Type B pancreatic cell (in vitro differentiated cells): ENCODE results near the gene ZFY. TPM values are rescaled to one million over a fixed set of nuclear protein-coding genes. Genes with fewer than 3 reads are reported as not detected.
"Not testable (repeated sequence)": the region's sequence is repeated elsewhere in the genome, so short reads cannot be mapped to it uniquely, and the experiment has no call there.

Source experiments
- DNase-seq: peaks from one replicate; pipeline ENCODE4 v3.0.0; 2021; ENCODE audit warnings: mixed read lengths; ENCODE audit not compliant: unreplicated experiment; ENCODE audit errors: extremely low spot score
- H3K27ac Mint-ChIP-seq: 2 replicates; pipeline ENCODE4 v1.8.0; 2021; ENCODE audit warnings: mild to moderate bottlenecking, mixed read lengths
- H3K27me3 Mint-ChIP-seq: 2 replicates; pipeline ENCODE4 v1.8.0; 2021; ENCODE audit warnings: mixed read lengths
- H3K36me3 Mint-ChIP-seq: 2 replicates; pipeline ENCODE4 v1.8.0; 2021; ENCODE audit warnings: mixed read lengths
- H3K4me1 Mint-ChIP-seq: one replicate; pipeline ENCODE4 v1.8.0; 2021; ENCODE audit warnings: mixed read lengths; ENCODE audit not compliant: unreplicated experiment
- H3K4me3 Mint-ChIP-seq: 2 replicates; pipeline ENCODE4 v1.8.0; 2021; ENCODE audit warnings: mild to moderate bottlenecking, mixed read lengths
- H3K9me3 Mint-ChIP-seq: 2 replicates; pipeline ENCODE4 v1.8.0; 2021; ENCODE audit warnings: mixed read lengths
- total RNA-seq: library from RNA; stranded (reverse); gene quantifications from 2 replicates; pipeline ENCODE4 v1.2.1, GENCODE V29; 2021; ENCODE audit warnings: low replicate concordance
- TF ChIP-seq, protein P1 (sequence below): fragments of 200-600 bp; sonication (generic); conservative IDR thresholded peaks from 2 replicates; pipeline ENCODE4 v1.5.0; 2021; ENCODE audit warnings: antibody characterized with exemption, mild to moderate bottlenecking

The ZFY gene
- total RNA-seq, 1 donor from 2014 or later, result not detected

DNA sequence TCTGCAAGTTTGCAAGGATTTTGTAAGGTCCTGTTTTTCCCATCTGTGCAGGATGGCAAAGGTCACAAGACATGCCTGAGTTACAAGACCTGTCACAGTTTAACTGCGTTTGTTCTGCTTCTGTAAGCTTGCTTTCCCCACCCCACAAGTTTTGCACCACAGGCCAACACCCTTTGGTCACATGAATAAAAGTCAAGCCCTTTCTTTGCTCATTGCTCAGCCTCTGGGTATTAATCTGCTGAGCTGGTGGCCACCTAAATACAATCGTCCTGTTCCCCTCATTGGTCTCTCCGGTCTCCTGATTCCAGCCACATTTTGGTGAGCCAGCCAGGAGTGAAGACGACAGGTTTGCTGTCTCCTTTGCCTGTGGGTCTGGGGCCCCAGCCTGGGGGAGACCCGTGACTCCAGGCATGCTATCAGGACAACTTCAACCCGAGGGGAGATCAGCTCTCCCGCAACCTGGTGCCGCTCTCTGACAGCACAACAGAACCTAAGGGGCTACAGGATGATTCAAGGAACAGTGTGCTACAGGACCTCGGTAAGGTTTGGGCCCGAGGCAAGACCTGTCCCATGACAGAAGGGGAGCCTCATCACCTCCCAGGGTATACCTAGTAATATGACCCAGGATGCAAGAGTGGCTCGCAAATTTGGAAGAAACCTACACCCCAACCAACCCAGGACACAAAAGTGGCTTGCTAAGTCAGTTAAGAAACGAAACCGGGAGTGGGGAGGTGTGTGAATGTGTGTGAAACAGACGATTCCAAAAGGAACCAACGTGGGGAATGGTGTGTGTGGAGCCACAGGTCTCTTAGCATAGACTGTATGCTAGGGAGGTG lies 67.7 kb downstream of the ZFY start:
- Mint-ChIP-seq H3K9me3 (no peaks in the 10 kb centered on the region), H3K36me3 (no peaks in the 10 kb centered on the region), H3K27me3 (no peaks in the 10 kb centered on the region), H3K27ac (no peak overlapping the region), H3K4me3 (no peak overlapping the region), H3K4me1 (no peaks in the 10 kb centered on the region)
- TF ChIP-seq, protein P1, sequence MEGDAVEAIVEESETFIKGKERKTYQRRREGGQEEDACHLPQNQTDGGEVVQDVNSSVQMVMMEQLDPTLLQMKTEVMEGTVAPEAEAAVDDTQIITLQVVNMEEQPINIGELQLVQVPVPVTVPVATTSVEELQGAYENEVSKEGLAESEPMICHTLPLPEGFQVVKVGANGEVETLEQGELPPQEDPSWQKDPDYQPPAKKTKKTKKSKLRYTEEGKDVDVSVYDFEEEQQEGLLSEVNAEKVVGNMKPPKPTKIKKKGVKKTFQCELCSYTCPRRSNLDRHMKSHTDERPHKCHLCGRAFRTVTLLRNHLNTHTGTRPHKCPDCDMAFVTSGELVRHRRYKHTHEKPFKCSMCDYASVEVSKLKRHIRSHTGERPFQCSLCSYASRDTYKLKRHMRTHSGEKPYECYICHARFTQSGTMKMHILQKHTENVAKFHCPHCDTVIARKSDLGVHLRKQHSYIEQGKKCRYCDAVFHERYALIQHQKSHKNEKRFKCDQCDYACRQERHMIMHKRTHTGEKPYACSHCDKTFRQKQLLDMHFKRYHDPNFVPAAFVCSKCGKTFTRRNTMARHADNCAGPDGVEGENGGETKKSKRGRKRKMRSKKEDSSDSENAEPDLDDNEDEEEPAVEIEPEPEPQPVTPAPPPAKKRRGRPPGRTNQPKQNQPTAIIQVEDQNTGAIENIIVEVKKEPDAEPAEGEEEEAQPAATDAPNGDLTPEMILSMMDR, result no peak
- DNase-seq, result no peak

DNA sequence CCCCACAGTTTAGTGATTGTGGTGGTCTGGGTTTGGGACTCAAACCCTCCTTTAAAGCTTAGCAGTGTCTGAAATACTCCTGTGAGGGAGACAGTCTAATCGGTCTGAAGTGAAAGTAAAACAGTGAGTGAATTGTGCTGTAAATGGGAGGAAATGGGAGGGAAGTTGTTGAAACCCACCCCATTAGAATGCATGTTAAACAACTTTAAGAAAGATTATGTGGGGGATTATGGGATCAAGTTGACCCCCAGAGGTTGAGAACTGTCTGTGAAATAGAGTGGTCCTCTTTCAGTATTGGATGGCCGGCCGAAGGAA lies 68.3 kb downstream of the ZFY start:
- Mint-ChIP-seq H3K9me3 (no peaks in the 10 kb centered on the region), H3K36me3 (no peaks in the 10 kb centered on the region), H3K27me3 (no peaks in the 10 kb centered on the region), H3K4me3 (no peak overlapping the region), H3K4me1 (no peaks in the 10 kb centered on the region), H3K27ac (no peak overlapping the region)
- TF ChIP-seq, protein P1, result no peak
- no peak for DNase-seq

DNA sequence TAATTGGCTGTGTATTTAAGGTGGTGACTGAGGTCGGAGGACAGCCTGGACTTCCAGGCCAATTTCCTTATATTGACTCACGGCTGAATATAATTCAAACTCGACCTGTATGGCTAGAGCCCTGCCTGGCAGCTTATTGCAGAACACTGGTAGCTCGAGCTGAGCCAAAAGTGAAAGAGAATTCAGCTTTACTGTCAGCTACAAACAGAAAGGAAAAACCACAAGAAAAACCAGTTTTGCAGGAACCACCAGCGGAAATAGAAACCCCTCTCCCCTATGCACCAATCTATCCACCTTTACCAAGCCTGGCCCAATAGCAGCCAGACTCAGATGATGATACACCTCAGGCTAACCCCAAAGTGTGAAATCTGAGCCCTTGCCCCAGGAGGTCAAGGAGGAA lies 68.7 kb downstream of the ZFY start:
- Mint-ChIP-seq H3K27ac (no peak overlapping the region), H3K4me3 (no peak overlapping the region), H3K27me3 (no peaks in the 10 kb centered on the region)

DNA sequence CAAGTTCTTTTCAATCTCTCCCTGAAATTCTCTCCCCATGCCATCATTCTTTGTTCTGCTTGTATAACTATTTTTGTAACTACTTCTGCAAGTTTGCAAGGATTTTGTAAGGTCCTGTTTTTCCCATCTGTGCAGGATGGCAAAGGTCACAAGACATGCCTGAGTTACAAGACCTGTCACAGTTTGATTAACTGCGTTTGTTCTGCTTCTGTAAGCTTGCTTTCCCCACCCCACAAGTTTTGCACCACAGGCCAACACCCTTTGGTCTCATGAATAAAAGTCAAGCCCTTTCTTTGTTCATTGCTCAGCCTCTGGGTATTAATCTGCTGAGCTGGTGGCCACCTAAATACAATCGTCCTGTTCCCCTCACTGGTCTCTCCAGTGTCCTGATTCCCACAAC lies 70.8 kb downstream of the ZFY start:
- not testable (repeated sequence) for H3K27ac Mint-ChIP-seq, H3K36me3 Mint-ChIP-seq, H3K9me3 Mint-ChIP-seq, DNase-seq, H3K4me3 Mint-ChIP-seq, H3K4me1 Mint-ChIP-seq, H3K27me3 Mint-ChIP-seq

More for the DNA sequence above, 68.7 kb downstream of the ZFY start:
- no peak for DNase-seq
- H3K4me1 Mint-ChIP-seq, result no peaks in the 10 kb centered on the region
- TF ChIP-seq, protein P1, result no peak
- H3K9me3 Mint-ChIP-seq, result no peaks in the 10 kb centered on the region
- H3K36me3 Mint-ChIP-seq, result no peaks in the 10 kb centered on the region

DNA sequence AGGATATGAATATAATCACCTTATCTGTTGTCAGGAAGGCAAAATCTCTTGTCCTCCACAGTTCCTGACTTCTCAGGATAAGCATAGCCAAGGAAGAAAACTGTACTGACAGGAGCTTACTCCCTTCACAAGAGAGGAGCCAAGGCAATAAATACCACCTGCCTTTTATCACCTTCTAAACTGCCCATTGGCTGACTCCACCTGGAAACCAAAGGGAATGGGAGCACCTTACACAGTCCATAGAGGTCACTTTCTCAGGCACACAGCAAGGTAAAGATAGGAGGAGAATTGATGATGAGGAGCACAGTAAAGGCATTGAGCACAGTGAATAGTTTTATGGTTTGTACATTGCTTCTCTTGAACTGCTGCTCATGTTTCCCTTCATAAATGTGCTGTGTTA lies 72.8 kb downstream of the ZFY start:
- Mint-ChIP-seq H3K27me3 (no peaks in the 10 kb centered on the region), H3K4me1 (no peaks in the 10 kb centered on the region)

DNA sequence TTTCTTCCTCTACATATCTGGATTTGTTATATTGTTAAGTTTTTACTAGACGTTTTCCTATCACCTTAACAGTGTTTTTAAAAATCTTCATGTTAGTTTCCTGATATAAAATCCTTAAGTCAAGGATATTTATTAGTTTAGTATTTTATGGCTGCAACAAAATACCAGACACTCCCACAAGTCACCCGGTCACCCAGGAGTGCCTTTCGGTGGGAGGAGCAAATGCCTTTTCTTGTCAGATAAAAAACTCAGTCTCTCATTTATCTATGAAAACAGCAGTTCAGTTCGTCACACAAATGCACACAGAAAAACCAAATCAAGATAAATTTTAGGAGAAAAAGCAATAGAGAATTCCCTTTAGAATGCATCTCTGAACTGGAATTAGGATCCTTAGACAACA lies 77.0 kb downstream of the ZFY start:
- DNase-seq, result no peak
- TF ChIP-seq, protein P1, result no peak
- Mint-ChIP-seq H3K4me3 (no peak overlapping the region), H3K27ac (no peak overlapping the region), H3K36me3 (no peaks in the 10 kb centered on the region), H3K9me3 (no peaks in the 10 kb centered on the region), H3K4me1 (no peaks in the 10 kb centered on the region), H3K27me3 (no peaks in the 10 kb centered on the region)

More for the DNA sequence above, 72.8 kb downstream of the ZFY start:
- TF ChIP-seq, protein P1, result no peak
- Mint-ChIP-seq H3K9me3 (no peaks in the 10 kb centered on the region), H3K4me3 (no peak overlapping the region), H3K36me3 (no peaks in the 10 kb centered on the region), H3K27ac (no peak overlapping the region)
- no peak for DNase-seq
